HEK293 (cell line): ENCODE data around the gene ANKRD40.
A peak's percentile ranks its signal among the peaks of the same experiment; 100 is the strongest.

Experiments used
- CTCF ChIA-PET: fragments of 350-600 bp; formaldehyde crosslinking; extraction: SDS; loops from one replicate; lab custom pipeline; 2021; ENCODE audit warnings: antibody characterized with exemption; lab: Yijun Ruan, JAX
- POLR2A ChIA-PET: fragments of 300-600 bp; formaldehyde crosslinking; extraction: SDS; loops from one replicate; lab custom pipeline; 2020; ENCODE audit warnings: antibody characterized with exemption, inconsistent platforms; lab: Yijun Ruan, JAX
- H3K27ac ChIP-seq: fragments of 200-500 bp; sonication (Bioruptor generic); 2 replicates; pipeline ENCODE4 v1.5.1; 2014; ENCODE audit warnings: low read depth, low read length, control low read depth, inconsistent platforms; ENCODE audit errors: extremely low read depth
- H3K36me3 ChIP-seq, 2 experiments: fragments of 200-500 bp in 1 of 2; sonication (Bioruptor generic) in 1 of 2; 1 replicate in 1 of 2; 2 replicates in 1 of 2; pipeline ENCODE4 v1.5.1; 2014 to 2017; ENCODE audit warnings: inconsistent platforms in 2 of 2, low read length in 2 of 2; ENCODE audit not compliant: control insufficient read depth in 2 of 2, insufficient read depth in 1 of 2
- H3K4me1 ChIP-seq: fragments of 200-500 bp; sonication (Bioruptor generic); 2 replicates; pipeline ENCODE4 v1.5.1; 2014; ENCODE audit warnings: mild to moderate bottlenecking, low read length, inconsistent platforms; ENCODE audit not compliant: control insufficient read depth, insufficient read depth
- H3K4me3 ChIP-seq: 2 replicates; pipeline ENCODE4 v1.5.1; 2011; ENCODE audit warnings: low read depth, mild to moderate bottlenecking, control low read depth, low read length, moderate library complexity
- H3K9me3 ChIP-seq: fragments of 200-500 bp; sonication (Bioruptor generic); 2 replicates; pipeline ENCODE4 v1.5.1; 2014; ENCODE audit warnings: low read depth, low read length, inconsistent platforms; ENCODE audit not compliant: control insufficient read depth, insufficient read depth
- ATF2 ChIP-seq: fragments of 450-650 bp; formaldehyde crosslinking; IDR thresholded peaks from 2 replicates; pipeline ENCODE4 v1.5.1; 2016; ENCODE audit warnings: missing biosample characterization, missing genetic modification characterization, low read depth
- BCL6B ChIP-seq: fragments of 450-650 bp; formaldehyde crosslinking; IDR thresholded peaks from 2 replicates; pipeline ENCODE4 v1.5.1; 2017; ENCODE audit warnings: missing biosample characterization, missing genetic modification characterization
- CTCF ChIP-seq: fragments of 450-650 bp; formaldehyde crosslinking; IDR thresholded peaks from 2 replicates; pipeline ENCODE4 v1.5.1; 2016; ENCODE audit warnings: missing biosample characterization, missing genetic modification characterization
- HOXA7 ChIP-seq: sonication (generic); formaldehyde crosslinking; IDR thresholded peaks from 2 replicates; pipeline ENCODE4 v1.8.1; 2022; ENCODE audit warnings: missing genetic modification reagents, borderline replicate concordance
- HOXD13 ChIP-seq: sonication (generic); formaldehyde crosslinking; IDR thresholded peaks from 2 replicates; pipeline ENCODE4 v1.8.0; 2022; ENCODE audit warnings: missing genetic modification reagents, borderline replicate concordance
- INSM2 ChIP-seq: fragments of 450-650 bp; formaldehyde crosslinking; IDR thresholded peaks from 2 replicates; pipeline ENCODE4 v1.5.1; 2016; ENCODE audit warnings: missing biosample characterization, missing genetic modification characterization
- PRDM1 ChIP-seq: fragments of 450-650 bp; formaldehyde crosslinking; IDR thresholded peaks from 2 replicates; pipeline ENCODE4; 2016; ENCODE audit warnings: missing biosample characterization, missing genetic modification characterization
- SP2 ChIP-seq: fragments of 450-650 bp; formaldehyde crosslinking; IDR thresholded peaks from 2 replicates; pipeline ENCODE4 v1.5.1; 2016; ENCODE audit warnings: missing biosample characterization, missing genetic modification characterization
- TSHZ1 ChIP-seq: fragments of 450-650 bp; formaldehyde crosslinking; IDR thresholded peaks from 2 replicates; pipeline ENCODE4 v1.5.1; 2016; ENCODE audit warnings: missing biosample characterization, missing genetic modification characterization, borderline replicate concordance
- YY1 ChIP-seq: fragments of 450-650 bp; formaldehyde crosslinking; IDR thresholded peaks from 2 replicates; pipeline ENCODE4 v1.5.1; 2018; ENCODE audit warnings: missing biosample characterization, missing genetic modification characterization
- ZBTB21 ChIP-seq: fragments of 450-650 bp; formaldehyde crosslinking; IDR thresholded peaks from 2 replicates; pipeline ENCODE4 v1.5.1; 2017; ENCODE audit warnings: missing biosample characterization, missing genetic modification characterization
- ZNF175 ChIP-seq: fragments of 450-650 bp; formaldehyde crosslinking; IDR thresholded peaks from 2 replicates; pipeline ENCODE4 v1.5.1; 2016; ENCODE audit warnings: missing biosample characterization, missing genetic modification characterization
- ZNF211 ChIP-seq: fragments of 450-650 bp; formaldehyde crosslinking; IDR thresholded peaks from 2 replicates; pipeline ENCODE4 v1.5.1; 2016; ENCODE audit warnings: low read depth, missing biosample characterization, missing genetic modification characterization
- ZNF221 ChIP-seq: fragments of 450-650 bp; formaldehyde crosslinking; IDR thresholded peaks from 2 replicates; pipeline ENCODE4 v1.5.1; 2017; ENCODE audit warnings: missing biosample characterization, missing genetic modification characterization, borderline replicate concordance
- ZNF311 ChIP-seq: fragments of 450-650 bp; formaldehyde crosslinking; IDR thresholded peaks from 2 replicates; pipeline ENCODE4 v1.5.1; 2017; ENCODE audit warnings: missing biosample characterization, missing genetic modification characterization, borderline replicate concordance
- ZNF335 ChIP-seq: fragments of 450-650 bp; formaldehyde crosslinking; conservative IDR thresholded peaks from 2 replicates; pipeline ENCODE4 v1.5.1; 2016; ENCODE audit warnings: missing biosample characterization, missing genetic modification characterization
- ZNF391 ChIP-seq: fragments of 450-650 bp; formaldehyde crosslinking; IDR thresholded peaks from 2 replicates; pipeline ENCODE4 v1.5.1; 2016; ENCODE audit warnings: low read depth, missing biosample characterization, missing genetic modification characterization, borderline replicate concordance
- ZNF473 ChIP-seq: fragments of 450-650 bp; formaldehyde crosslinking; IDR thresholded peaks from 2 replicates; pipeline ENCODE4 v1.5.1; 2017; ENCODE audit warnings: missing biosample characterization, missing genetic modification characterization
- ZNF513 ChIP-seq: fragments of 450-650 bp; IDR thresholded peaks from 2 replicates; pipeline ENCODE4 v1.5.1; 2018; ENCODE audit warnings: missing biosample characterization, missing genetic modification characterization
- ZNF560 ChIP-seq: fragments of 450-650 bp; formaldehyde crosslinking; IDR thresholded peaks from 2 replicates; pipeline ENCODE4 v1.5.1; 2017; ENCODE audit warnings: missing biosample characterization, missing genetic modification characterization, borderline replicate concordance
- ZNF600 ChIP-seq: fragments of 450-650 bp; formaldehyde crosslinking; IDR thresholded peaks from 2 replicates; pipeline ENCODE4 v1.5.1; 2016; ENCODE audit warnings: missing biosample characterization, missing genetic modification characterization
- ZNF624 ChIP-seq: fragments of 450-650 bp; formaldehyde crosslinking; IDR thresholded peaks from 2 replicates; pipeline ENCODE4 v1.5.1; 2017; ENCODE audit warnings: missing biosample characterization, missing genetic modification characterization
- ZNF654 ChIP-seq: fragments of 450-650 bp; formaldehyde crosslinking; IDR thresholded peaks from 2 replicates; pipeline ENCODE4 v1.5.1; 2016; ENCODE audit warnings: low read depth, missing biosample characterization, missing genetic modification characterization
- ZNF677 ChIP-seq: fragments of 450-650 bp; IDR thresholded peaks from 2 replicates; pipeline ENCODE4 v1.5.0; 2018; ENCODE audit warnings: missing biosample characterization, mild to moderate bottlenecking, missing genetic modification characterization, moderate library complexity
- ZNF785 ChIP-seq: fragments of 450-650 bp; formaldehyde crosslinking; IDR thresholded peaks from 2 replicates; pipeline ENCODE4 v1.5.1; 2016; ENCODE audit warnings: missing biosample characterization, missing genetic modification characterization
- ZSCAN23 ChIP-seq: fragments of 450-650 bp; formaldehyde crosslinking; IDR thresholded peaks from 2 replicates; pipeline ENCODE4 v1.5.1; 2016; ENCODE audit warnings: missing biosample characterization, missing genetic modification characterization

ANKRD40 gene

GRCh38 chr17:50681263-50682200 lies 26.2 kb downstream of the ANKRD40 start:
- ChIA-PET CTCF (interaction anchor here (0.6 to 3.9 kb wide), 28 partner anchors 9 to 476 kb away, joined by 3 to 31 read pairs (median 4); partner anchors contain the start of genes CACNA1G and SPATA20), POLR2A (interaction anchor here (0.5 to 0.8 kb wide), 3 partner anchors 16 to 131 kb away, joined by 3 read pairs; no protein-coding TSS in a partner anchor)
- H3K9me3 ChIP-seq: no peaks in the 10 kb centered on the region
- no peak overlapping the region for H3K4me3 ChIP-seq
- no peaks in the 10 kb centered on the region for H3K36me3 ChIP-seq
- peaks cover 3% of the 10 kb centered on the region; the same call in 1 of the 2 replicates for H3K4me1 ChIP-seq
- no peak overlapping the region for H3K27ac ChIP-seq
- no peak for TF ChIP-seq HOXD13 (CRISPR knock-in tag)
- peak; percentile 81 for TF ChIP-seq ZNF335 (tag by site-specific recombination)
- TF ChIP-seq HOXA7 (CRISPR knock-in tag): no peak
- peak; percentile 47 for TF ChIP-seq YY1 (tag by site-specific recombination)
- no peak for TF ChIP-seq ZNF624 (tag by site-specific recombination)
- no peak for TF ChIP-seq ZSCAN23
- peak; percentile 72 for TF ChIP-seq ZNF654
- TF ChIP-seq INSM2 (tag by site-specific recombination): no peak
- TF ChIP-seq ZNF677 (tag by site-specific recombination): no peak
- peak; percentile 93 for TF ChIP-seq PRDM1 (tag by site-specific recombination)
- no peak for TF ChIP-seq ZNF211 (tag by site-specific recombination)
- TF ChIP-seq ZNF513 (tag by site-specific recombination): no peak
- no peak for TF ChIP-seq ZNF175
- no peak for TF ChIP-seq ATF2 (tag by site-specific recombination)
- no peak for TF ChIP-seq ZNF560 (tag by site-specific recombination)
- TF ChIP-seq CTCF (tag by site-specific recombination): peak; percentile 98
- no peak for TF ChIP-seq ZBTB21 (tag by site-specific recombination)
- no peak for TF ChIP-seq ZNF311 (tag by site-specific recombination)
- no peak for TF ChIP-seq TSHZ1 (tag by site-specific recombination)
- TF ChIP-seq ZNF221: no peak
- no peak for TF ChIP-seq ZNF391 (tag by site-specific recombination)
- TF ChIP-seq ZNF473 (tag by site-specific recombination): no peak
- TF ChIP-seq BCL6B: no peak
- TF ChIP-seq ZNF600: peak; percentile 100
- peak; percentile 20 for TF ChIP-seq SP2 (tag by site-specific recombination)
- TF ChIP-seq ZNF785 (tag by site-specific recombination): no peak
